IPS-NIHi11 (cell line): ENCODE measurements around the gene ST6GALNAC3.
A peak's percentile ranks its signal among the peaks of the same experiment; 100 is the strongest.

Experiments used
- DNase-seq: peaks from one replicate; pipeline ENCODE4 v3.0.0; 2012; ENCODE audit warnings: mixed read lengths, low spot score

Gene ST6GALNAC3

DNA sequence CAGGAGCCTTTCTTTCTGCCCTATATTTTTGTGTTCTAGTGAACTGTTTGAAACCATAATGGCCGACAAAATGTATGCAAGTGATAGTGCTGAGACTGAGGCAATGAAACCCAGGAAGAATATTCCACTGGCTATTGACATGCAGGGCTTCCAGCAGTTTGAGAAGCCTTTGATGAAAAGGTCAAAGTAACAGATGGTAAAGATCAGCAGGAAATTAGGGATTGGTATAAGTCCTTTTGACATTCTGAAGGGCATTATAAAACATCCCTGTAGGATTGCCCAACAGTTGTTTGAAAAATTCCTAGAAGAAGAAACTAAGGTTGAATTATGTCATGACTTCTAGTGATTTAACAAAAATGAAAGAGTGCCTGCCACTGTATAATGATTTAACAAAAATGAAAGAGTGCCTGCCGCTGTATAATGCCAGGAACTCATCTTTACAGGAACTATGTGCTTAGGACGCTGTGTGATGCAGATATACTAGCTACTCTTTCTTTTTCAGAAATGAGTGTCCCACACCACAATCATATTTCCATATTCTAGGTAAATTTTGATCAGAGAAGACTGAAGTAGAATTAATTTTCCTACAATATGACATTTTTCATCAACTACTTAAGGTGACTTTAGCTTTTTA, 508.8 kb downstream of the ST6GALNAC3 start:
- peak; percentile 22 for DNase-seq

DNA sequence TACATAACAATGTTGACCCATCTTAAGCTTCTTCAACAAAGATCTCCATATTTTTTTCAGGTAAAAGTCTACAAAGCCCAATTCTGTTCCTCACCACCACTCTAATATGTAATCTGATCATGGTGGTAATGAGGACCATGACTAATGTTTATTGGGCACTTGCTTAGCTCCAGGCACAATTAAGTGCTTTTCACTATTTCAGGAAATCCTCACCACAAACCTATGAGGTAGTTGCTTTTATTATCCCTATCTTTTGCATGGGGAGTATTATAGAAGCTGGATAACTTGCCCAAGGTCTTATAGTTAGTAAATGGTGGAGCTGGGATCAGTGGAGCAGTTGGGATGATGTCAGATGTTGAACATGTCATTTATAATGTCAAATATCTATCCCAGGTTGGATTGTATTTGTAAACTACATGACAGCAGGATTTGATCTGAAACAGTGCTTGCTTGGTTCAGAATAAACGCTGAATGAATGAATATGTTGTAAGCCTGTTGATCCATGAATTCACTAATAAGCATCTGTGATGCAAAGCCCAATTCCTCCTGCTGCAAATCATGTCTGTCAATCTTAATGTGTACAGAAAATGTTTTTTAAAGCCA, 509.4 kb downstream of the ST6GALNAC3 start:
- no peak for DNase-seq

DNA sequence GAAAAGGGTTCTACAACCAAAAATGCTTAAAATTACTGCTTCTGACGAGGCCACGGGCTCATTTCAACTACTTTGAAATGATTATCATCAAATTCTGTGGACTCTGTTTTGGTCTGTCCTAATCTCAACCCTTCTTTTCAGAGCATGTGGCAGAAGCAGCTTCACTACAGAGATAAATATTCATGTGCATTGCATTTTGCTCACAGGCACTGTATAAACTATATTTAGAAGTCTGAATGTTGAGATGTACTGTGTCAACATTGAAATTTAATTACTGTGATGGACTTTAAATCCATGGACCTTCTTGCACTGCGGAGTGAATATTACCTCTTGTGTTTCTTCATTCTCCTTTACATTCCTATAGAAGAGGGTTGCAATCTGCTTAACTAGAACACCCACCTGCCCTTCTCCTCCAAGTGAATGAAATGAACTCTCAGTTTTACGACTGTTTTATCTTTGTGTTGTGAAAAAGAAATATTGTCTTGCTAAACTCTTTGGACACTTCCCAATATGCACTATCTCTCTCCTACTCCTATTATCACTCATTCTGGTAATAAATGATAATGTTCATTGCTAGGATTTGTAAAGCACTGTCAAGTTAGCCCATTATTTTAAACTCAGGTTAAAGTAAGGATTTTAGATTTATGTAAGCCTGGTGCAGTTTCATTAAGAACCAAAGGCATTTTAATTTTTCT, 511.6 kb downstream of the ST6GALNAC3 start:
- no peak for DNase-seq

DNA sequence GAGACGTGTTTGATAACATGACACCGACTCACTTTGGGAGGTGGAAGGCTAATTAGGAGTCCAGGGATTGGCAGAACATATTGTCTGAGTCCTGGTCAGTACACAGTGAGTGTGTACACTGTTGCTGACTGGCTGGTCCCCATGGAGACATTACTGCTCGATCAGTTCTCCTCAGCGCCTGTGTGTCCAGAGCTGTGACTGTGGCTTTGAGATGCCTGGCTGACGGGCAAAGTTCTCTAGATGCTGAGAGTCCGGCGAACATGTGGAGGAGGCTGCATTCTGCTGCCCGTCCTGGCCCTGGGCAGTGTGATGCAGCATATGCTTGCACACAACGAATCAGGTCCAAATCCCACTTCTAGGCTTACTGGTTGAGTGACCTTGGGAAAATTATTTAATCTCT, 512.7 kb downstream of the ST6GALNAC3 start:
- DNase-seq, result no peak

DNA sequence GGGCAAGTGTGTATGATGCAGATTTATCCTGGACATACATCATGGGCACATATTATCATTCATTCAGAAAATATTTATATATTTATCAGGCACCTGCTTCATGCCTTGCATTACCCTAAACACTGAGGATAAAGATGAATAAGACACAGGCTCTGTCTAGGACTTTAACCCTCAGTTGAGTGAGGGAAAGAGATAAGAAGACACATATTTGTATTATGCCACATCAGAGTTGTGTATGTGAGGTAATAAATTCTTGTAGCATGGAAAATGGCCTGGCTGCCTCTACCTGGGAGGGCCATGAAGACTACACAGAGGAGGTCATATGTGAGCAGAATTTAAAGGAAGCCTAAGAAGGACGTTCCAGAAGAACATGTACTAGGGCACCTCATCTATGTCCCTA, 516.9 kb downstream of the ST6GALNAC3 start:
- no peak for DNase-seq

DNA sequence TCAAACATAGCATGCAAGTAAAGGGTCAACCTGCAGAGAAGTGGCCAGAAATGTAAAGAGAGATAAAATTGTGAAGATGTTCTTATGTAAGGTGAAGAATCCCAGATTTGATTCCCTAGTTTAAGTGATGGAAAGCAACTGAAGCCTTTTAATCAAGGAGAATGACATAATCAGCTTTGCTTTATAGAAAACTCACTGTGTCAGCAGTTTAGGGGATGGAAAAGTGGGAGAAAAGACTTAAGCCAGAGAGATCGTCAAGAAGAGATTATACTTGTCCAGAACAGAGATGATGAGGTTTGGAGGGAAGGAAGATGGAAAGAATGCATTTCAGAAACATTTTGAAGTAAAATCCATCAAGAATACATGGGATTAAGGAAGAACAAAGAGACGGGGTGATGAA, 517.4 kb downstream of the ST6GALNAC3 start:
- no peak for DNase-seq

DNA sequence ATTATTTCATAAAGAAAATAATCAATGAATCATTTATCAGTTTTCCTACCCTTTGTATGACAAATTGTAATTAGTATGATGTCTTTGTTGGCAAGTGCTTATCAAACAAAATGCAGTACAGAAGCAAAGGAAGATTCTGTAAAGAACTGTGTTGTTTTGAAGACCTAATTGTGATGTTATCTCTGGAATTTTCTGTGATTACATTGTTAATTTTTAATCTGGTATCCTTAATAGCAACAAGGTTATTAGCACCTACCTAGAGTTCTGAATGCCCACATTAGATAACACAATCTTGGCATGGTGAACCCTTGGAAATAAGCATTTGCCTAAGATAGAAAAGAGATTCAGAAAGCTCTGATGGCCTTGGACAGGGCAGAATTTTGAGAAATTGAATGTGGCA, 518.6 kb downstream of the ST6GALNAC3 start:
- no peak for DNase-seq

DNA sequence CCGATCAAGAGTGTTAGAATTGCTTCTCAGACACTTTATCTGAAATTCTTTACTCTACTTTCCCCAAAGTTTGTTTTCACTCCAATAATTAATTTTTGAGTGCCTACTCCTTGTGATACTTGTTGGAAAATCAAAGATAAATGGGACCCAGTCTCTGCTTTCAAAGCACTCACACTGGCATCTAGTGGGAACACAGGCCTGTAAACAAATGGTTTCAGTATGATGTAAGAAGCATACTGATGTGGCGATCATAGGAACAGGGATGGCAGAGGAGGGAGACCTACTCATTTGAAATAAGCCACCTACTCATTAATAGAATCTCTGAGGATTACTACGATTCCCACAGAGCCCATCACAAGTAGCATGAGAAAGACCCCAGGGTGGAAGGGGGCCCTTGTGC, 519.1 kb downstream of the ST6GALNAC3 start:
- no peak for DNase-seq

DNA sequence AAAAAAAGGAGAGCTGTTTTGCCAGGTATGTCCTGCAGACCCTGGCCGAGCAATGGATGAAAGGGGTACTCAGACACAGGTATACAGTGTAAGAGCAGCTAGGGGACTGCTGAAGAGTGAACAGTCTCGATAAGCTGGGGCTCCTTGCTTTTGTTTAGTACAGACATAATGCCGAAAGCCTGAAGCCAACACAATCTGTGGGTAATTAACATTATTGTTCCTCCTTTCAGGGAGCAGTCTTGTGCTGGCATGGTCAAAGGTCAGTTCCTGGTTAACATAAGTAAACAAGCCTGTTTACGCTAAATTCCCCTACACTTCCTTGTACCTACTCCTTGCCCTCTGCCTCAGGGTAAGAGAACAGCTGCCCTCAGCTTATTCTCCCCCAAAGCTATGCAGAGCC, 520.5 kb downstream of the ST6GALNAC3 start:
- no peak for DNase-seq

DNA sequence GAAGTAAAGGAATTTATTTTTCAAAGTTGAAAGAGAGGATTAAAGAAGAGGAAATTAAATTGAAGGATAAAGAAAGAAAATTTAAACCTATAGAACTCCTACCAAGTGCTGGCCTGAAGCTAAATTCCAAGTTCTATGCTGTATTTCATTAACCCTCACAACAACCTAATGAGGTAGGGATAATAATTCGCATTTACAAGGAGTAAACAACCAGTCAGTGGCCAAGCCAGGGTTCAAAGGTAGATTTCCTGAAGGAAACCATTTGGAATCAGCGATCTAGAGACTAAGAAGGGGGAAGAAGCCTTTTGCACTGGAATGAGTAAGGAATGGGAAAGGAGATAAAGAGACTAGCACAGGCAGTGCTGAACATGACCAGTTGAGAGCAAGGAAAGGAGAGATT, 526.9 kb downstream of the ST6GALNAC3 start:
- DNase-seq, result no peak

DNA sequence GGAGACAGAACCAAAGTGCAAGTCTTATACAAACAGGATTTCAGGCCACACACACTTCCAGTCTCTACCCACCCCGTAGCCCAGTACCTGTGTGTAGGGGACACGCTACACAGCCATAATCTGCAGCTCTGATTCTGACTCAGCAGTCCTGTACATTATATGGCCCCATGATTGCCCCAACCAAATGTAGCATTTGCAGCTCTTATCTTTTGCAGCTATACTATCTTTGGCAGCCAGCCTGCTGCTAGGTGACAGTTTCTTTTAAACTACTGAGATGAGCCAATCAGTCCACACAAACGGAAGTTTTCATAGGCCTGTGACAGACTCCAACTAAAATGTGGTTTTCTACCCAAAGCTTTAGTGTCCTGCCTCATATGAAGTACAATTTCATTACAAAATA, 533.2 kb downstream of the ST6GALNAC3 start:
- DNase-seq, result no peak

DNA sequence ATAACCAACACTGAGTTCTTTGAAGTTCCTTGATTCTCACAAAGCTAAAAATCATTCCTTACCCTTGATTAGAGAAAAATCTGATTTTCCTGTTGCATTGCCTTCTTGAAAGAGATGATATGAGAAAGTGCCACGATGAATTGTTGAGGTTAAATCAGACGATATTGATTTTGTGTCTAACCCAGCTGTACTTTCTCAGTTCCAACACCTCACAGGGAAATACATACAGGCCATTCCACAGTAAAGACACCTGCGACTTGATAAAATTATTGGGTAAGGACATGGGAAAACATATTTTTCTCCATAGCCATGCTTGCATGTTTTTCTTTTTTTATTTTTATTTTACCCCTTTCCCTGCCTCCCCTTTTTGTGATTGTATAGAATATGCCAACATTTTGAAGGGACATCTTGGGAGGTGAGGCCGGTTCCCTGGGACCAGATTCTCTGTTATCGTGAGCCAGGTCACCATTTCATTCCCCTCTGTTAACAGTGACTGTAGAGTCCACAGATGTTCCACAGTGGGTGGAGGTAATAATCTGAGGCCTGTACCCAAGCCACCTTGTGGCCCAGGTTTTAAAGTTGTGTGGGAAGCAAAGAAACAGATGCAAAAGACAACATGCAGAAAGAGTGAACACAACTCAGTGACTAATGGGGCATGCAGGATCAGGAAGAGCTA, 537.4 kb downstream of the ST6GALNAC3 start:
- DNase-seq, result no peak

DNA sequence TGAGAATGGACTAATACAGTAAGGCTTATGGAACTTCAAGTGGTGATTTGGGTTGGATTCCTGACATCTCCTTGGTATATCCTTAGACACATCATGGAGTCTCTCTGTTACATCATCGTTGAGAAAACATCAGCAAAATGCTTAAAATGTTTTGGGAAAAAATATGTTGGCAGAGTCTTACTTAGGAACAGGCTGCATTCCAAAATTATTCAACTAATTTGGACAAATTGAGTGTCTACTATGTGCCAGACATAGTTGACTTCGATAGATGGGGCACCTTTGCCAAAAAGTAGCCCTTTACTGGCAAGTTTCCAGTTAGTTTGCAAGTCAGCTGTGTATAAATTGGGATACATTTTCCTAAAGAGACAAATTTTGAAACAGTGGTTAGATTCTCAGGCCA, 539.3 kb downstream of the ST6GALNAC3 start:
- DNase-seq, result no peak

DNA sequence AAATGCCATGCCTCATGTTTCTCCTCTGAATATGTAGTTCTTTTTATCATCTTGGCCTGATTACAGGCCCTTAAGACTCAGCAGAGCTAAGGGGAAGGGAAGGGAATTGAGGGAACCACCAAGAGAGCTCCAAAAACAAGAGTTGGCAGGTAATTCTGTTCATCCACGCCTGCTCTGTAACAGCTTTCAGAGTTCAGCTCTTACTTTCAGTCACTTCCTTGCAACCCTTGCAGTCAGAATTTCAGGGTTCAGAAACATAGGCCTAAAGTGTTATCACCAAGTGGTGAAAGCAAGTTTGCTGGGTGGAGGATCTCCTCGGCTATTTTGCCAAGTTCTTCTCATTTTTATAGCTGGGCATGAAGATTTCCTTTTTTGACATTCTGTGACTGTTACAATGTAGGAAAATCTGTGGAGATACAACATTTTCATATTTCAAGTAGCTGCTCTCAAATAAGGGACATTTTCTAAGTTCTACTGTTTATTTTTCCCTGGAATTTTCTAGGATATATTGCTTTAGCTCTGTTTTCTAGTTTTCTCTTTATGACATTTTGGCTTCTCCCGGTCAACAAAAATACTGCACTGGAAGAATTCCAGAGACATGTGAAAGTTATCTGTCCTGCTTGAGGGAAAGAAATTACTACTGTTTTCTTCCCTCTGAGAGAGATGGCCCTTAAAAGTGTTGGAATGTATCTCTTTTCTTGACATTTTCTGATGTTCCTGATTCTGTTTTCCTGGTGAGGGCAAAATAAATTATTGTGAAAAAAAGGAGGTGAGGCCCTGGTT, 540.9 kb downstream of the ST6GALNAC3 start:
- no peak for DNase-seq

DNA sequence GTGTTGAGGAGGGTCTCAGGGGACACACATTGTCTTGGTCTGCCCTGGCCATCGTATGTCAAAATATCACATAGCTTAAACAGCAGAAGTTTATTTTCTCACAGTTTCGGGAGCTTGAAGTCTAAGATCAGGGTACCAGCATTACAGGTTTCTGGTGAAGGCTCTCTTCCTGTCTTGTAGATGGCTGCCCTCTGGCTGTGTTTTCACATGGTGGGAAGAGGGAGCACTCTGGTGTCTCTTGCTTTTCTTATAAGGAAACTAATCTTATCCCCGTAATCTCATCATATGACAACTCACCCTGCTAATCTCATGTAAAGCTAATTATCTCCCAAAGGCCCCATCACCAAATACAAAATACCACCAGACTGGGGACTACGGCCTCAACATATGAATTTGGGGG, 545.8 kb downstream of the ST6GALNAC3 start:
- DNase-seq, result no peak

DNA sequence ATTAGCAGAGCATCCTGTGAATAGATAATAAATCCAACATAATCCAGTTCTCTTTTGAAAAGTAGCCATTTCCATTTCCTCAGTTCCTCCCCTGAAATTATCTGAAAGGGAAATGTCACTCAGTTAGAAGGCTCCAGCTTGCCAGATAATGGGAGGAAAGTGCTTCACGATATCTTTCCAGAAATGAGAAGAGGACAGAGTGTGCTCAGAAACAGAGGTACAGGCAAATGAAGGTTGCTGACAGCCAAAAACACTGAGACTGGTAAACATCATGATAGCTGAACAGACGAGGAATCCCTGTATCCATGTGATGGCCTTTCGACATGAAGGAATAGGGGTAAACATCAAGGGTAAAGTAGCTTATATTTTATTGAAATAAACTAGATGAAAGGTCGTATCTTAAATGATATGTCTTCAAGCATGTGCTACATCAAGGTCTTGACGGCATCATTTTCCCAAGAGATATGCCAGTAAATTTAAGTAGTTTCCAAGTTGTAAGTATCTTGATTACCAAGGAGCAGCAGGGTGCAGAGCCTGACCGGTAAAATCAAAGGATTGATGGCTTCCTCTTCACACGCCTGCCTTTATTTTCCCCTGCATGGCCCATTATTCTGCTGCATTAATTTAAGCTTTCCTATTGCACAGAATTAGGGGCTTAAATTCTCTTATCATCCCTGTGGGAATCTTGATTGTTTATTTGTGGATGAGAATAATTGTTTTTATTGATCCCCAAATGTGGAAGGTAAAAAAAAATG, 548.4 kb downstream of the ST6GALNAC3 start:
- DNase-seq, result no peak

DNA sequence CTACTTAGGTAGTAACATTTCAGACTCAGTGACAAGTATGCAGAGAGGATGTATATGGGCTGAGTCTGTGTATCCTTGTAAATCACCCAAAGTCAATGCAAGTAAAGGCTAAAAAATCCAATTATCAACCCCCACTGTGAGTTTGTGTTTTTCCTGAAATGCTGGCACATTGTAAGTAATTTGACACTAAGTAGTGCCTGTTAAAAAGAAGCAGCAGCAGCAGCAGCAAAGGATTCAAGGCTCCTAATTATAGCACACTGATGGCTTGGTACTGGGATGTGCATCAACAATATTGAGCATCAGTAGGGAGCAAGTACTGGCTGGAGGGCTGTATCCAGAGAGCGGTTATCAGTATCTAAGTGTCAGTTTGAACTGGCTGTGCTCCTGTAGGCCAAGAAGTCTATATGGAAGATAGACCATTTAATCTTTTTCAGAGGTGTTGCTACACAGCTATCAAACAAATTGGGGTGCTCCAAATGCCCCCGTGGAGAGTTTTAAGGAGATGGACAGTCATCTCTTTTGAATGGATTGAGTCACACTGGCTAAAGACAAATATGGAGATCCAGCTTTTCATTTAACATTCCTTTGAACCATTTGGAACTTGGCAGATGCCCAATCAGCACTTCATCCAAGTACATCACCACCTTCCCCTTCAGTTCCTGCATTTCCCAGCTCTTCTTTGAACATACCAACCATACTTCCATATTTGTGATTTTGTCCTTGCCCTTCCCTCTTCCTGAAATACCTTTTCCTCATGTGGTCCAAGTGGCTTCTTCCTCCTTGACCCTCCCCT, 551.5 kb downstream of the ST6GALNAC3 start:
- no peak for DNase-seq

DNA sequence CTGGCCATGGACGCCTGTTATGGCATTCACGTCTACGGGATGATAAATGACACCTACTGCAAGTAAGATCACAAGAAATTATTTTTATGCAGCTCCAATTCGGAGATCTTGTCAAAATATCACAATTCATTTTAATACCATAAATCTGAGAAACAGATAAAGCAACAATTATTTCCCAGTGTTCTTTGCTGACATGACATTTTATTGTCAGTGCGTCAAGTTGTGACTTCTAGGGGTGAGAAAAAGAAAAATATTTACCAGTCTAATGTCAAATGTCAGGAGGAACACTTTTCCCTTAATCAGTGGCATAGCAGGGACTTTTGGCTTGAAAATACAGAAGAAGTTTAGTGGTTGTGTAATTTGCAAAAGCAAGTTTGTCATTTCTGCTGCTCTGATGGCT, 553.0 kb downstream of the ST6GALNAC3 start:
- DNase-seq, result no peak

DNA sequence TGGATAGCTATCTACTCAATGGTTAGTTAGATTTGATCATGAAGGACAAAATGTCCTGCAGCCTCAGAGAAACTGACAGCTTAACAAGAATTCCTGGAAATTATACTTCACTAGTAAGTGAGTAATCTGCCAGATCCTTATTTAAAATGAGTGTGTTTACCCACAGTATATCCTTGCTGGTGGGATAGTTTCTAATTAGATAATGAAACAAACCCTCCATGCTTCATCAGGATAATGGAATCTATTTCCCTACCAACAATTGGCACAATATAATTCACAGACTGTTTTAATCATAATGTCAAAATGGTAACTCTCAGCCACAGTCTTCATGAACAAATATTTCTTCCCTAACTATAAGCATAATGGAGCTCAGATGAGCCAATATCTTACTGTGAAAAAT, 553.4 kb downstream of the ST6GALNAC3 start:
- DNase-seq, result no peak

DNA sequence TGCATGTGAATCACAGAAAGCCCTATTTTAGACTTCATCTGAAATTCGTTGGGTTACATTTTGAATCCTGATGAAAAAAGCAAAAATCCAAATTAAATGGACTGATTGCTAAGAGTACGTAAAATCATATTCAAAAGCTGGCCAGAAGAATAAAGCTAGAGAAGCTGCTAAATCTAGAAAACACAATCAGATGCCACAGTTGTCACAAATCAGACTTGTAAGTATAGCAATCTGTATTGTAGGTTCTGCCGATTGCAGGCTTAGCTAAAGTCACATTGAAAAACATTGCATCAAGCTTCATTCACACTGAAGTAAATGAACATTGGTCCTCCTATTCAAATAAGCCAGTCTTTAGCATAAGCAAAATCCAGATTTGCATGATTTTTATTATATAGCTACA, 557.6 kb downstream of the ST6GALNAC3 start:
- DNase-seq, result no peak

DNA sequence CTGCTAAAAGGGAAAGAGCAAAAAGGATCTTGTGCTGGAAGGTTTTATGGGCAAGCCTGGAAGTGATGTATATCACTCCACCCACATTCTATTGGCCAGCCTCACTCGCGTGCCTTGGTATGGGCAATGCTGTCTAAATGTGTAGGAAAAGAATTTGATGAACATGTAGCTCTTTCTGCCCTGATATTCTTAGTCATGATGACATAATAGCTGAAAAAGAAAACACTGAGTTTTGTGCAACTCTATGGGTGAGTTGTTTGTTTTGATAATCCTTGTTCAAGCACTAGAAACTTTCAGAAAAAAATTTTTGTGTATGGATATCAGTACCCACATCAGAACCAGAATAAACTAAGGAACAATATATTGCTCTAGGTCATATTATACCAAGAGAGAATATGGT, 561.2 kb downstream of the ST6GALNAC3 start:
- DNase-seq, result no peak
